K562 (cell line): ENCODE data around the gene ZNF790. TPM values are rescaled to one million over a fixed set of nuclear protein-coding genes. Genes with fewer than 3 reads are reported as not detected.

Experiments used
- SMARCE1 ChIP-seq: fragments of 450-650 bp; IDR thresholded peaks from 2 replicates; pipeline ENCODE4 v1.7.1; 2016; ENCODE audit warnings: mild to moderate bottlenecking
- TCF3 ChIP-seq: sonication (generic); formaldehyde crosslinking; IDR thresholded peaks from 2 replicates; pipeline ENCODE4 v1.4.0; 2020; ENCODE audit warnings: mild to moderate bottlenecking, missing genetic modification reagents
- ZNF589 ChIP-seq: fragments of 200-800 bp; sonication (Bioruptor generic); IDR thresholded peaks from 2 replicates; pipeline ENCODE4 v1.6.1; 2016; ENCODE audit warnings: low read depth, missing genetic modification characterization, missing compliant biosample characterization
- polyA plus RNA-seq, 8 experiments: library from polyadenylated mRNA; depleted of rRNA in 4 of 8; stranded (reverse) in 5 of 8; unstranded in 3 of 8; fragments of >200 nt; fragmentation: Nextera tagmentation in 2 of 8; fragmentation: Illumina TruSeq in 1 of 8; extraction: Ambion mirVana in 2 of 8; extraction: Trizol in 1 of 8; gene quantifications; 2 replicates each; pipeline versions ENCODE4 v1.2.1 to v1.2.3, GENCODE V29; 2011 to 2014; ENCODE audit warnings: inconsistent platforms in 1 of 8, missing spikeins in 1 of 8
- small RNA-seq: library from RNA; depleted of rRNA; stranded (forward); fragments of <200 nt; gene quantifications from one replicate; pipeline ENCODE3, GENCODE V24; 2014
- total RNA-seq, 7 experiments: library from RNA; depleted of rRNA in 6 of 7; stranded (reverse); fragments of >200 nt in 6 of 7; fragmentation: Illumina TruSeq in 2 of 7; extraction: Trizol in 2 of 7; gene quantifications; 2 replicates each; pipeline versions ENCODE4 v1.2.1 to v1.2.3, GENCODE V29; 2011 to 2021; ENCODE audit warnings: low replicate concordance in 1 of 7

The ZNF790 gene
- total and polyA plus RNA-seq, 9 of the 15 experiments (the other 6 are each of a cell fraction or from before 2014, with no cell fraction given) = 0.33 to 1.7 (median 0.53) TPM

DNA sequence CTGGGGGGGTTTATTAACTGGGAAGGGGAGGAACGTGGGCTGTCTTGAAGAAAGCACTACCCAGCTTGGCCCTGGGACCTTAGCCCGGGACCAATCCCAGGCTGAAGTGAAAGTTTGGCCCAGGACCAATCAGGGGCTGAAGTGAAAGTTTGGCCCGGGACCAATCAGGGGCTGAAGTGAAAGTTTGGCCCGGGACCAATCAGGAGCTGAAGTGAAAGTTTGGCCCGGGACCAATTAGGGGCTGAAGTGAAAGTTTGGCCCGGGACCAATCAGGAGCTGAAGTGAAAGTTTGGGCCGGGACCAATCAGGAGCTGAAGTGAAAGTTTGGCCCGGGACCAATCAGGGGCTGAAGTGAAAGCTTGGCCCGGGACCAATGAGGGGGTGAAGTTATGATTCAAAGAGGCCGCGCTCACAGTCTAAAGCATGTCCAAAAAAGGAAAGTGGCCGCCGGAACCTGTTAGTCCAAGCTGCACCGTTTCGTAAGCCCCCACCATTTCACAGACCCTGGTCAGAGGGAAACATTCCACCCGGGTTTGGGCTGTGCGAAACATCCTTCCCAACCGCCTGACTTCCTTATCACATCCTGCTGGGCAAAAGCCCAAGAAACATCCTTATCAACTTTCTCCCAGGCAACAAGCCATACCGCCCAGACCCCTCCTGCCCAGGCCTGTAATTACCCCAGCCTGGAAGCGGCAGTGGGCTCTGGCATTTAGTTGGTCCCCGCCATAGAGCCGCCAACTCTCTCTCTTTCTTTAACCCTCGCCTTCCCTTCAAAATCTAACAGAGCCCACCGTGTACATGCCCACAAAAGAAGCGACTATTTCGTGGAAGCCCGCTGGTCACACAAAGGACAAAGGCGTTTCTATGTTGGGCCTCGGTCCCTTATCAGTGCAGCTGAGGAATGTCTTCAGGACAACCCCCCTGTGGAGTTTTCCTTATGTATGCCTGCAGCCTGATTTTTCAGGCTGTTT lies 66.6 kb downstream of the ZNF790 start (continued):
- peak; percentile 80; the same call in 1 of the 2 replicates for TF ChIP-seq ZNF589 (CRISPR knock-in tag)
- TF ChIP-seq TCF3 (CRISPR knock-in tag) = peak; percentile 52
- 0 out of 2 replicates have a peak, but pooled peaks have one; percentile 25 for TF ChIP-seq SMARCE1

Small RNA genes within 50 kb of the gene (small RNA-seq; reads per million reads assigned to genes)
- not detected for gene RF00019

Other genes starting within 250 kb of the ZNF790 start
Only the 7 nearest of the 8 such genes appear.
- 0.27 TPM in 1 of 2 replicates, not detected in the other for gene ZNF382, start 233.1 kb downstream of the ZNF790 start, total RNA-seq (2014; rRNA removed)
- gene ZNF382, start 233.1 kb downstream of the ZNF790 start, total RNA-seq (2014; rRNA removed; fragmentation: Illumina TruSeq; extraction: Trizol) = 0.06 and 0.22 TPM in 2 replicates
- 0.08 TPM in 1 of 2 replicates, not detected in the other for gene ZNF382, start 233.1 kb downstream of the ZNF790 start, total RNA-seq (2015; rRNA removed; fragmentation: Illumina TruSeq; extraction: Trizol)
- gene ZNF382, start 233.1 kb downstream of the ZNF790 start, total RNA-seq (2021) = 0.18 TPM in 1 of 2 replicates, not detected in the other
- 0.10 and 0.14 TPM in 2 replicates for gene ZNF382, start 233.1 kb downstream of the ZNF790 start, polyA plus RNA-seq (2011; rRNA removed)
- gene ZNF382, start 233.1 kb downstream of the ZNF790 start, polyA plus RNA-seq (2014; fragmentation: Illumina TruSeq; extraction: Trizol) = not detected in 2 replicates
- under 1 TPM in 1 of 2 experiments, not detected in 1; 0.04 TPM for gene ZNF382, start 233.1 kb downstream of the ZNF790 start, polyA plus RNA-seq (2014; fragmentation: Nextera tagmentation; extraction: Ambion mirVana)
- 0.96 TPM in 1 of 2 replicates, not detected in the other for gene ZNF382, start 233.1 kb downstream of the ZNF790 start, polyA plus RNA-seq (2014; rRNA removed)
- 0.41 and 1.2 TPM in 2 replicates for gene ZNF461, start 171.6 kb downstream of the ZNF790 start, total RNA-seq (2014; rRNA removed)
- 0.45 and 0.91 TPM in 2 replicates for gene ZNF461, start 171.6 kb downstream of the ZNF790 start, total RNA-seq (2014; rRNA removed; fragmentation: Illumina TruSeq; extraction: Trizol)
- gene ZNF461, start 171.6 kb downstream of the ZNF790 start, total RNA-seq (2015; rRNA removed; fragmentation: Illumina TruSeq; extraction: Trizol) = 0.38 and 0.80 TPM in 2 replicates
- 0.20 and 0.45 TPM in 2 replicates for gene ZNF461, start 171.6 kb downstream of the ZNF790 start, total RNA-seq (2021)
- 0.15 and 0.74 TPM in 2 replicates for gene ZNF461, start 171.6 kb downstream of the ZNF790 start, polyA plus RNA-seq (2011; rRNA removed)
- 0.34 and 0.66 TPM in 2 replicates for gene ZNF461, start 171.6 kb downstream of the ZNF790 start, polyA plus RNA-seq (2014; fragmentation: Illumina TruSeq; extraction: Trizol)
- gene ZNF461, start 171.6 kb downstream of the ZNF790 start, polyA plus RNA-seq (2014; fragmentation: Nextera tagmentation; extraction: Ambion mirVana) = under 1 TPM; 0.29 to 0.48 TPM
- gene ZNF461, start 171.6 kb downstream of the ZNF790 start, polyA plus RNA-seq (2014; rRNA removed) = 0.32 and 0.65 TPM in 2 replicates
- 3.1 TPM in 2 replicates for gene ZNF567, start 150.8 kb downstream of the ZNF790 start, total RNA-seq (2014; rRNA removed)
- gene ZNF567, start 150.8 kb downstream of the ZNF790 start, total RNA-seq (2014; rRNA removed; fragmentation: Illumina TruSeq; extraction: Trizol) = 8.4 and 9.9 TPM in 2 replicates
- 5.8 and 7.2 TPM in 2 replicates for gene ZNF567, start 150.8 kb downstream of the ZNF790 start, total RNA-seq (2015; rRNA removed; fragmentation: Illumina TruSeq; extraction: Trizol)
- 4.7 and 4.9 TPM in 2 replicates for gene ZNF567, start 150.8 kb downstream of the ZNF790 start, total RNA-seq (2021)
- gene ZNF567, start 150.8 kb downstream of the ZNF790 start, polyA plus RNA-seq (2011; rRNA removed) = 4.5 and 11.5 TPM in 2 replicates
- gene ZNF567, start 150.8 kb downstream of the ZNF790 start, polyA plus RNA-seq (2014; fragmentation: Illumina TruSeq; extraction: Trizol) = 6.2 and 7.4 TPM in 2 replicates
- gene ZNF567, start 150.8 kb downstream of the ZNF790 start, polyA plus RNA-seq (2014; fragmentation: Nextera tagmentation; extraction: Ambion mirVana) = 10 to 100 TPM in 1 of 2 experiments, 1 to 10 TPM in 1; 7.6 to 10.5 TPM
- gene ZNF567, start 150.8 kb downstream of the ZNF790 start, polyA plus RNA-seq (2014; rRNA removed) = 3.6 and 4.1 TPM in 2 replicates
- gene ZNF850, start 65.6 kb downstream of the ZNF790 start, total RNA-seq (2014; rRNA removed) = 5.3 and 6.6 TPM in 2 replicates
- gene ZNF850, start 65.6 kb downstream of the ZNF790 start, total RNA-seq (2014; rRNA removed; fragmentation: Illumina TruSeq; extraction: Trizol) = 13.0 and 16.2 TPM in 2 replicates
- gene ZNF850, start 65.6 kb downstream of the ZNF790 start, total RNA-seq (2015; rRNA removed; fragmentation: Illumina TruSeq; extraction: Trizol) = 10.1 and 11.2 TPM in 2 replicates
- gene ZNF850, start 65.6 kb downstream of the ZNF790 start, total RNA-seq (2021) = 8.6 and 10.4 TPM in 2 replicates
- 5.9 and 6.5 TPM in 2 replicates for gene ZNF850, start 65.6 kb downstream of the ZNF790 start, polyA plus RNA-seq (2011; rRNA removed)
- gene ZNF850, start 65.6 kb downstream of the ZNF790 start, polyA plus RNA-seq (2014; fragmentation: Illumina TruSeq; extraction: Trizol) = 2.5 and 2.9 TPM in 2 replicates
- gene ZNF850, start 65.6 kb downstream of the ZNF790 start, polyA plus RNA-seq (2014; fragmentation: Nextera tagmentation; extraction: Ambion mirVana) = 1 to 10 TPM; 1.2 to 1.8 TPM
- gene ZNF850, start 65.6 kb downstream of the ZNF790 start, polyA plus RNA-seq (2014; rRNA removed) = 4.8 and 5.3 TPM in 2 replicates
- 0.64 and 0.65 TPM in 2 replicates for gene ZNF345, start 12.5 kb upstream of the ZNF790 start, total RNA-seq (2014; rRNA removed)
- gene ZNF345, start 12.5 kb upstream of the ZNF790 start, total RNA-seq (2014; rRNA removed; fragmentation: Illumina TruSeq; extraction: Trizol) = 0.65 and 1.2 TPM in 2 replicates
- 0.54 and 0.57 TPM in 2 replicates for gene ZNF345, start 12.5 kb upstream of the ZNF790 start, total RNA-seq (2015; rRNA removed; fragmentation: Illumina TruSeq; extraction: Trizol)
- 1.4 and 1.6 TPM in 2 replicates for gene ZNF345, start 12.5 kb upstream of the ZNF790 start, total RNA-seq (2021)
- gene ZNF345, start 12.5 kb upstream of the ZNF790 start, polyA plus RNA-seq (2011; rRNA removed) = 0.47 and 1.3 TPM in 2 replicates
- gene ZNF345, start 12.5 kb upstream of the ZNF790 start, polyA plus RNA-seq (2014; fragmentation: Illumina TruSeq; extraction: Trizol) = 0.42 and 0.51 TPM in 2 replicates
- under 1 TPM; 0.38 to 0.84 TPM for gene ZNF345, start 12.5 kb upstream of the ZNF790 start, polyA plus RNA-seq (2014; fragmentation: Nextera tagmentation; extraction: Ambion mirVana)
- 0.31 and 1.1 TPM in 2 replicates for gene ZNF345, start 12.5 kb upstream of the ZNF790 start, polyA plus RNA-seq (2014; rRNA removed)
- 0.04 and 0.05 TPM in 2 replicates for gene ZNF829, start 77.9 kb upstream of the ZNF790 start, total RNA-seq (2014; rRNA removed)
- 0.07 and 0.10 TPM in 2 replicates for gene ZNF829, start 77.9 kb upstream of the ZNF790 start, total RNA-seq (2014; rRNA removed; fragmentation: Illumina TruSeq; extraction: Trizol)
- gene ZNF829, start 77.9 kb upstream of the ZNF790 start, total RNA-seq (2015; rRNA removed; fragmentation: Illumina TruSeq; extraction: Trizol) = 0.08 and 0.11 TPM in 2 replicates
- 0.02 TPM in 1 of 2 replicates, not detected in the other for gene ZNF829, start 77.9 kb upstream of the ZNF790 start, total RNA-seq (2021)
- gene ZNF829, start 77.9 kb upstream of the ZNF790 start, polyA plus RNA-seq (2011; rRNA removed) = not detected in 2 replicates
- gene ZNF829, start 77.9 kb upstream of the ZNF790 start, polyA plus RNA-seq (2014; fragmentation: Illumina TruSeq; extraction: Trizol) = 0.07 TPM in 1 of 2 replicates, not detected in the other
- gene ZNF829, start 77.9 kb upstream of the ZNF790 start, polyA plus RNA-seq (2014; fragmentation: Nextera tagmentation; extraction: Ambion mirVana) = under 1 TPM; 0.03 to 0.14 TPM
- 0.01 and 0.03 TPM in 2 replicates for gene ZNF829, start 77.9 kb upstream of the ZNF790 start, polyA plus RNA-seq (2014; rRNA removed)
- 0.24 and 0.36 TPM in 2 replicates for gene ZNF568, start 77.9 kb upstream of the ZNF790 start, total RNA-seq (2014; rRNA removed)
- gene ZNF568, start 77.9 kb upstream of the ZNF790 start, total RNA-seq (2014; rRNA removed; fragmentation: Illumina TruSeq; extraction: Trizol) = 0.07 and 0.13 TPM in 2 replicates
- gene ZNF568, start 77.9 kb upstream of the ZNF790 start, total RNA-seq (2015; rRNA removed; fragmentation: Illumina TruSeq; extraction: Trizol) = 0.08 and 0.25 TPM in 2 replicates
- gene ZNF568, start 77.9 kb upstream of the ZNF790 start, total RNA-seq (2021) = 0.09 and 0.24 TPM in 2 replicates
- 0.04 TPM in 1 of 2 replicates, not detected in the other for gene ZNF568, start 77.9 kb upstream of the ZNF790 start, polyA plus RNA-seq (2011; rRNA removed)
- gene ZNF568, start 77.9 kb upstream of the ZNF790 start, polyA plus RNA-seq (2014; fragmentation: Illumina TruSeq; extraction: Trizol) = 0.06 and 0.10 TPM in 2 replicates
- gene ZNF568, start 77.9 kb upstream of the ZNF790 start, polyA plus RNA-seq (2014; fragmentation: Nextera tagmentation; extraction: Ambion mirVana) = under 1 TPM in 1 of 2 experiments, not detected in 1; 0.07 TPM
- 0.05 and 1.1 TPM in 2 replicates for gene ZNF568, start 77.9 kb upstream of the ZNF790 start, polyA plus RNA-seq (2014; rRNA removed)